Psoas muscle (tissue), 8 donors: Measurements from ENCODE around the gene MTMR10. TPM values are rescaled to one million over a fixed set of nuclear protein-coding genes. Genes with fewer than 3 reads are reported as not detected.

Source experiments
- ATAC-seq, 4 donors: fragments of 200-7000 bp; cut with Tn5 transposase; one replicate each; pipeline ENCODE4 v1.9.1; 2020; ENCODE audit warnings: moderate library complexity in 3 of 4, mild to moderate bottlenecking in 2 of 4
- DNase-seq, 2 donors: peaks; one replicate each; pipeline ENCODE4 v3.0.0-alpha.2; 2020
- H3K27ac ChIP-seq: fragments of 200-600 bp; one replicate; pipeline ENCODE4 v1.8.0; 2022
- H3K27me3 ChIP-seq, 3 donors: fragments of 200-600 bp in 1 of 3; one replicate each; pipeline versions ENCODE4 v1.6.1 to v1.8.0; 2013 to 2022; ENCODE audit warnings: low read length in 2 of 3, mild to moderate bottlenecking in 2 of 3, moderate library complexity in 1 of 3; ENCODE audit not compliant: insufficient read depth in 3 of 3
- H3K36me3 ChIP-seq, 2 donors: fragments of 200-600 bp in 1 of 2; one replicate each; pipeline versions ENCODE4 v1.6.1 to v1.8.0; 2013 to 2022; ENCODE audit warnings: low read depth in 1 of 2, mild to moderate bottlenecking in 1 of 2, moderate library complexity in 1 of 2; ENCODE audit not compliant: insufficient read depth in 1 of 2
- H3K4me1 ChIP-seq: fragments of 200-600 bp; one replicate; pipeline ENCODE4 v1.8.0; 2022
- H3K4me3 ChIP-seq: fragments of 200-600 bp; one replicate; pipeline ENCODE4 v1.8.0; 2022; ENCODE audit warnings: mild to moderate bottlenecking
- H3K9me3 ChIP-seq: fragments of 200-600 bp; one replicate; pipeline ENCODE4 v1.8.0; 2022
- CTCF ChIP-seq: fragments of 200-600 bp; IDR thresholded peaks from one replicate; pipeline ENCODE4 v1.8.0; 2022; ENCODE audit warnings: antibody characterized with exemption
- WGBS, 3 donors: extraction: QIAGEN DNeasy Blood & Tissue Kit; methylation state at CpG; one replicate each; pipeline versions ENCODE4 v1.1.6 to v1.1.7; 2013; 5-methylcytosine and 5-hydroxymethylcytosine counted together
- intact Hi-C, 2 donors: fragments of 100-400 bp; cut with DNase I; formaldehyde crosslinking; loops; one replicate each; pipeline versions ENCODE4 v1.11.0 to v1.14.2; 2022
- polyA plus RNA-seq, 3 donors: library from polyadenylated mRNA; stranded (reverse); fragments of 200-250 nt; gene quantifications; one replicate each; pipeline ENCODE4 v1.2.3, GENCODE V29; 2013
- total RNA-seq, 4 donors: library from RNA; stranded (reverse); fragmentation: NEBNext Ultra II Directional in 2 of 4; extraction: Animal tissue kit (Norgen Biotek cat#: 25700) in 2 of 4; gene quantifications; one replicate each; pipeline versions ENCODE4 v1.2.1 to v1.2.4, GENCODE V29; 2021 to 2023
- donor health status: healthy with polysubstance abuse.
- donor health status: DM: no; HTN: no; CAD: no; lungs with moderate emphysema.
- donor health status: Bipolar disorder and iron deficiency.
- donor health status: healthy.
- donor health status: DM: yes; HTN: yes; CAD: no.
- donor health status: DM: no; HTN: no; CAD: no.
- donor health status: DM: no; HTN: no; CAD: no.
- donor health status: DM: yes; HTN: yes; CAD: no.

Gene MTMR10
- total and polyA plus RNA-seq, 7 donors: 15.0 to 52.3 (median 28.0) TPM

GRCh38 chr15:30906366-30906765 lies 85.1 kb downstream of the MTMR10 start:
- Histone ChIP-seq H3K27me3 (no peaks in the 10 kb centered on the region), H3K36me3 (peaks cover 5 to 42% of the 10 kb centered on the region in 2 donors), H3K4me3 (no peak overlapping the region), H3K9me3 (no peaks in the 10 kb centered on the region), H3K4me1 (peaks cover 27% of the 10 kb centered on the region), H3K27ac (no peak overlapping the region)
- TF ChIP-seq CTCF: no peak
- 69 to 73% (median 73%) methylated on average over 4 of the region's 4 CpGs for WGBS, 3 donors
- DNase-seq (no peak), ATAC-seq (no peak)
- intact Hi-C loops: loop anchor here in 1 of 2 donors (5.0 kb wide), 1 partner anchor 216 kb away; no protein-coding TSS in a partner anchor

GRCh38 chr15:30905821-30906220 lies 85.6 kb downstream of the MTMR10 start:
- no peaks in the 10 kb centered on the region for H3K9me3 ChIP-seq
- H3K27me3 ChIP-seq: no peaks in the 10 kb centered on the region
- H3K36me3 ChIP-seq: peaks cover 5 to 36% of the 10 kb centered on the region in 2 donors
- no peak for TF ChIP-seq CTCF
- H3K4me3 ChIP-seq: no peak overlapping the region
- WGBS, 3 donors: 61 to 79% (median 67%) methylated on average over 5 of the region's 5 CpGs
- intact Hi-C loops: loop anchor here in 1 of 2 donors (5.0 kb wide), 1 partner anchor 216 kb away; no protein-coding TSS in a partner anchor
- no peak for ATAC-seq
- no peak for DNase-seq
- peaks cover 27% of the 10 kb centered on the region for H3K4me1 ChIP-seq
- no peak overlapping the region for H3K27ac ChIP-seq

- H3K4me3 ChIP-seq: peak overlapping the region; percentile 86
- no peaks in the 10 kb centered on the region for H3K9me3 ChIP-seq
- H3K27ac ChIP-seq: peak overlapping the region; percentile 89
- intact Hi-C loops: loop anchor here (5.0 kb wide), 4 partner anchors 57 to 222 kb away; partner anchors contain the start of gene MTMR10 (in 1 of the 2)
- 90 to 93% (median 91%) methylated on average over 5 of the region's 5 CpGs for WGBS, 3 donors
- TF ChIP-seq CTCF: no peak
- DNase-seq (no peak), ATAC-seq (no peak)
- H3K36me3 ChIP-seq: peaks cover 5 to 26% of the 10 kb centered on the region in 2 donors
- peaks cover 27% of the 10 kb centered on the region for H3K4me1 ChIP-seq
- H3K27me3 ChIP-seq: no peaks in the 10 kb centered on the region
Observed at GRCh38 chr15:30904812-30905211, 86.6 kb downstream of the MTMR10 start.

- 0 to 1% (median 0%) methylated on average over 65 of the region's 65 CpGs for WGBS, 3 donors
- intact Hi-C loops: loop anchor here (5.0 kb wide), 3 partner anchors 59 to 224 kb away; partner anchors contain the start of gene MTMR10 (in 1 of the 2)
- H3K4me3 ChIP-seq: peak within 1 kb of the TSS; percentile 86
- peak; percentile 79 to 92 for DNase-seq
- no peak for TF ChIP-seq CTCF
- no peaks in the 10 kb centered on the region for H3K27me3 ChIP-seq
- H3K27ac ChIP-seq: peak within 1 kb of the TSS; percentile 89
- peaks cover 27% of the 10 kb centered on the region for H3K4me1 ChIP-seq
- ATAC-seq: peak; percentile 98 to 99 (median 98)
- H3K36me3 ChIP-seq: peaks cover under 1 to 15% of the 10 kb centered on the region in 2 donors
- no peaks in the 10 kb centered on the region for H3K9me3 ChIP-seq
Observed at GRCh38 chr15:30903497-30904187, 87.8 kb downstream of the MTMR10 start, which contains the start of gene FAN1. TSS of gene FAN1 (plus strand) at chr15:30903915. CDS start at chr15:30904664, 749 bp downstream.
